ENCODE data around the gene LBHD2.

Gene LBHD2

GRCh38 chr14:103134919-103135318 lies 50.9 kb downstream of the LBHD2 start:
- no peak for DNase-seq

DNA sequence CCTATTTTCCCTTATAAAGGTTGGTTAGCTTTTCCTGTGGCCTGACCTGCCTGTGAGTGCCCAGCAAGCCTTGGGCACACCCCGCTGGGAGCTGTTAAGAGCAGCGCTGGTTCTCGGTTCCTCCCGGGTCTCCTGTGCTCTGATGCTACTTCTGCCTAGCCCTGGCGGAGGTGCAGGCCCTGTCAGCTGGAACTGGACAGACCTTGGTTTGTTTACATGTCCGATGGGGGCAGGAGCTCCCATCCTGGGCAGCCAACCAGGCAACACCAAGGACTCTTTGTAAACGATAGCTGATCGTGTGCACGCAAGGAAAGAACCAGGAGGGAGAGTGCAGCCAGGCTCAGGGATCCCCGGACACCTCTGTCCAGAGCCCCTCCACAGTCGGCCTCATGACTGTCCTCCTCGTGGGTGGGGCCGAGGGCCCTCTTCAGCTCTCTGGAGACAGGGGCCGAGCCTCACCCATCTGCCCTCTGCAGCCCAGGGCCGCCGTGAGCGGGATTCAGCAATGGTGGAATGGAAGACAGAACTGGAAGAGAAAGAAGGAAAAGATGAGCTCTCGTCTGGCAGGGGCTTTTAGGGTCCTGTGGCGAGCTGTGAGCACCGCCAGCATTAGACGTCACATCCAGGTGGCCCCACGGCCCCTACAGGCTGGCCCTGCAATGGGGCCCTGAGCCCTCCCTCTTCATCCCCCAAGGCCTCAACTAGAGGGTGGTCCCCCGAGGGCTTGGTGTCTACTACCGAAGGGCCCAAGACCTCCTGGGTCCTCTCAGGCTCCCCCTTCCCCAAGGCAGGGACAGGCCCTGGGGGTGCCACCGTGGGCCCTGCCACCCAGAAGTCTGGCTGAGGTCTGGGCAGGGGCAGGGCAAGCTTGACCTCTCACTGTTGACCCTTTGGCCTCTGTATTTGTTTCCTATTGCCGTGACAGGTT lies 51.6 kb downstream of the LBHD2 start:
- no peak for DNase-seq

- DNase-seq, result no peak
Observed at GRCh38 chr14:103136388-103137271, 52.6 kb downstream of the LBHD2 start.

GRCh38 chr14:103137689-103138300 lies 53.8 kb downstream of the LBHD2 start:
- DNase-seq, result no peak

DNA sequence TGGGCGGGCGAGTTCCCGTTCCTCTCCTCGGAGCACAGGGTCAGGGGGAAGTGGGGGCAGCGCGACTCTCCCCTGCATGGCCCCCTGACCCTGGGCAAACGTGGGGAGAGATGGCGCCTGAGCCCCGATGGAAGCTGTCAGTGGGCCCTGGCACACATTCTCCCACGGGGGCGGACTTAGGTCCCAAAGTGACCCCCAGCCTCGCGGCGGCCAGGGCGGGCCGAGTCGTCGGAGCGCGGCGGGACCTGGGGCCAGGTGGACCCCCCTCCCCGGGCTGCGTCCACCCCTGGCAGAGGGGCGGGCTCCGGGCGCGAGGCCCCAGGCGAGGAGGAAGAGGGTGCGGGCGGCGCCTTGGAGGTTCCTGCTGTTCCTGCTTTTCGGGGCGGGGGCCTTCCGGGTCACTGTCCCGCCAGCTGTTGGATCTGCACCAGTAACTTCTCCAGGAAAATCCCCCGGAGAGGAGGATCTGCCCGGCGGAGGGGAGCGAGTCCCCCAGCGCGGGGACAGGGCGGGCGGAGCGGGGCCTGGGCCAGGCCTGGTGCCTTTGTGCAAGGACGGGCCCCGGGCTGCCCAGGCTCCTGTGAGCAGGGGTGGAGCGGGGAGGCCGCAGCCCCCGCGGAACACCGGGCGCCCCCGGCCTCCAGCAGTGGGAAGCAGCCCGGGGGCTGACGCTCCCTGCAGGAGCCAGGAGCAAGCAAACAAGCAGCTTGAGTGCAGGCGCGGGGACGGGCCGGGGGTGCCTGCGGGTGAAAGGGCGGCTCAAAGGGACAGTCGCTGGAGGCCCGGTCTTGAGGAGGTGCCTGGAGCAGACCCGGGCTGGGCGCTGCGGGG lies 54.5 kb downstream of the LBHD2 start:
- no peak for DNase-seq

DNA sequence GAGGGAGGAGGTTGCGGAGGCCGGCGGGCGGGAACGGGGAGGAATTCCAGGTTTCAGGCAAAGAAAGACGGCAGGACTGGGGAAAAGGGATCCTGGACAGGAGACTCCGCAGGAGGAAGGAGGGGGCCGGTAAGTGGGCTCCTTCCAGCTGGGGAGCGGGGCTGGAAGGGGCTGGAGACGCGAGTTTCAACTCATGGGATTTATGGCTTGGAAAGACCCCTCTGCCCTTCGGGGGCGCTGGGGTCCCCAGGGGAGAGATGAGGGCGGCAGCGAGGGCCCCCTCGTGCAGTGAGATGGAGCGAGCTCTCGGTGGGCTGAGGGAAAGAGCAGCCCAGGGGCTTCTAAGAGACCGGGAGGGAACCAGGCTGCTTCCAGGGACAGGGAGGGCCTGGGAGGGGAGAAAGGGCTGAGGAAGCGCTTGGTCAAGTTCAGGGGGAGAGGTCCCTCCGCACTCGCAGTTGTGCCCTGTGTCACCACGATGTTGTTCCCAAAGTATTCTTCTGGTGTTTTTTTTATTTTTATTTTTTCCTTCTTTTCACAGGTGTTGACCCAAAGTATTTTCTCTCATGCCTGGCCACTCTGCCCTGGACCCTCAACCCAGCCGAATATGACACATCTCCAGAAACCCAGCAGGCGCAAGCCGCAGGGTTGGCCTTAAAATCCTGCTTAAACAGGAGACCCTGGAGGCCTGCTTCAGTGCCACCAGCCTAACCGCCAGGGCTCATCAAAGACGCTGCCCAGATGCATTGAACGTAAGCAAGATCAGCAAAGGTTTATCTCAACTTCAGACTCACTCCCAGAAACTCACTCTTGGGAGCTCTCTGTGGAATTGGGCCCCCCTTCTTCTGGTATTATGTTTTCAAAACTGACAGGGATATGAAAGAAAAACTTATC lies 55.4 kb downstream of the LBHD2 start:
- DNase-seq, result no peak

All from GF-D8 (cell line).